Left kidney (tissue), 8 donors: ENCODE results near the gene TRIM74. TPM values are rescaled to one million over a fixed set of nuclear protein-coding genes. Genes with fewer than 3 reads are reported as not detected.
A peak's percentile ranks its signal among the peaks of the same experiment; 100 is the strongest.
"Not testable (repeated sequence)": the region's sequence is repeated elsewhere in the genome, so short reads cannot be mapped to it uniquely, and the experiment has no call there.

Experiments
- DNase-seq: peaks from one replicate; pipeline ENCODE4 v3.0.0-alpha.2; 2013
- long read RNA-seq, 8 donors: transcript quantifications; one replicate each; lab custom pipeline, GENCODE V29; 2026
- polyA plus RNA-seq: library from polyadenylated mRNA; unstranded; fragments of 120-200 nt; gene quantifications from one replicate; pipeline ENCODE4 v1.2.1, GENCODE V29; 2013; ENCODE audit not compliant: insufficient read length

Gene TRIM74
- 2.0 TPM for polyA plus RNA-seq
- long read RNA-seq, donor 1, result 0 reads
- long read RNA-seq, donor 2, result 0 reads
- long read RNA-seq, donor 3, result 0 reads
- long read RNA-seq, donor 4, result 0 reads
- long read RNA-seq, donor 5, result 0 reads
- long read RNA-seq, donor 6, result 0 reads
- long read RNA-seq, donor 7, result 0 reads
- long read RNA-seq, donor 8, result 0 reads

GRCh38 chr7:72968980-72969516 is at the start of gene TRIM74:
TRIM74 (minus strand) TSS chr7:72969466; CDS start chr7:72966157, 3,309 bp downstream.
- not testable (repeated sequence) for DNase-seq

- DNase-seq, result not testable (repeated sequence)
Measured at GRCh38 chr7:73006491-73006890, 37.2 kb upstream of the TRIM74 start.

- peak; percentile 79 for DNase-seq
Measured at GRCh38 chr7:73005693-73006447, 36.6 kb upstream of the TRIM74 start.

GRCh38 chr7:73005356-73005692 is 36.1 kb upstream of the TRIM74 start:
- not testable (repeated sequence) for DNase-seq

- DNase-seq, result not testable (repeated sequence)
Measured at GRCh38 chr7:72997887-72998468, 28.7 kb upstream of the TRIM74 start.

- not testable (repeated sequence) for DNase-seq
Measured at GRCh38 chr7:72997447-72997846, 28.2 kb upstream of the TRIM74 start.

- not testable (repeated sequence) for DNase-seq
Measured at GRCh38 chr7:72995484-72995883, 26.2 kb upstream of the TRIM74 start.

- not testable (repeated sequence) for DNase-seq
Measured at GRCh38 chr7:72990146-72990913, 21.1 kb upstream of the TRIM74 start.

- DNase-seq, result not testable (repeated sequence)
Measured at GRCh38 chr7:72982084-72982483, 12.8 kb upstream of the TRIM74 start.

- not testable (repeated sequence) for DNase-seq
Measured at GRCh38 chr7:72980382-72980781, 11.1 kb upstream of the TRIM74 start.

- not testable (repeated sequence) for DNase-seq
Measured at GRCh38 chr7:72976434-72976833, 7.2 kb upstream of the TRIM74 start.

GRCh38 chr7:72975656-72976286 is 6.5 kb upstream of the TRIM74 start:
- not testable (repeated sequence) for DNase-seq

GRCh38 chr7:72974781-72975180 is 5.5 kb upstream of the TRIM74 start:
- not testable (repeated sequence) for DNase-seq

GRCh38 chr7:72971505-72971904 is 2.2 kb upstream of the TRIM74 start:
- not testable (repeated sequence) for DNase-seq

GRCh38 chr7:72969688-72970087 is 422 bp upstream of the TRIM74 start:
- DNase-seq, result not testable (repeated sequence)

GRCh38 chr7:72966892-72967291 is 2.4 kb downstream of the TRIM74 start:
- not testable (repeated sequence) for DNase-seq

GRCh38 chr7:72965186-72965975 is 3.9 kb downstream of the TRIM74 start:
- DNase-seq, result not testable (repeated sequence)

- not testable (repeated sequence) for DNase-seq
Measured at GRCh38 chr7:72963056-72963455, 6.2 kb downstream of the TRIM74 start.

- DNase-seq, result not testable (repeated sequence)
Measured at GRCh38 chr7:72961346-72961650, 8.0 kb downstream of the TRIM74 start.

GRCh38 chr7:72960626-72961345 is 8.5 kb downstream of the TRIM74 start:
- DNase-seq, result not testable (repeated sequence)
